ENCODE measurements around the gene TOR2A.
"Not testable (repeated sequence)": the region's sequence is repeated elsewhere in the genome, so short reads cannot be mapped to it uniquely, and the experiment has no call there.

TOR2A gene

DNA sequence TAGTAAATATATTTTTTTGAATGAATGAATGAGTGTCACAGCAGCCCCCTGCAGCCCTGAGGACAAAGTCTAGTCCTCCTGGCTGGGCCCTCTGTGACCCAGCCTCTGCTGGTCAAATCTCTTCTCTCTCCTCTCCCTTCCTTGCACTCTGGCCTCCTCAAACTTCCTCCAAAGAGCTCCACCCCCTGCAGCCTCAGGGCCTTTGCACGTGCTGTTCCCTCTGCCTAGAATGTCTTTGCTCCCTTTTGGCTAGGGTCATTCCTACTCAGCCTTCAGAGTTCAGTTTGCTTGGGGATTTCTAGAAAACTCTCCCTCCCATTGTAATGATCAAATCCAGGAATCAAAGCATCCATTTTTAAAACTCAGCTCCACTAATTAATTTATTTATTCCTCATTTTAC is 30.3 kb upstream of the TOR2A start:
- DNase-seq = no peak
- Mint-ChIP-seq H3K4me3 (no peak overlapping the region), H3K27me3 (ENCODE audit: low read depth, poor library complexity) (peaks cover 19% of the 10 kb centered on the region), H3K27ac (peak overlapping the region; percentile 58), H3K9me3 (no peaks in the 10 kb centered on the region), H3K36me3 (ENCODE audit: low read depth) (no peaks in the 10 kb centered on the region), H3K4me1 (peaks cover 78% of the 10 kb centered on the region)
- TF ChIP-seq, protein P1, sequence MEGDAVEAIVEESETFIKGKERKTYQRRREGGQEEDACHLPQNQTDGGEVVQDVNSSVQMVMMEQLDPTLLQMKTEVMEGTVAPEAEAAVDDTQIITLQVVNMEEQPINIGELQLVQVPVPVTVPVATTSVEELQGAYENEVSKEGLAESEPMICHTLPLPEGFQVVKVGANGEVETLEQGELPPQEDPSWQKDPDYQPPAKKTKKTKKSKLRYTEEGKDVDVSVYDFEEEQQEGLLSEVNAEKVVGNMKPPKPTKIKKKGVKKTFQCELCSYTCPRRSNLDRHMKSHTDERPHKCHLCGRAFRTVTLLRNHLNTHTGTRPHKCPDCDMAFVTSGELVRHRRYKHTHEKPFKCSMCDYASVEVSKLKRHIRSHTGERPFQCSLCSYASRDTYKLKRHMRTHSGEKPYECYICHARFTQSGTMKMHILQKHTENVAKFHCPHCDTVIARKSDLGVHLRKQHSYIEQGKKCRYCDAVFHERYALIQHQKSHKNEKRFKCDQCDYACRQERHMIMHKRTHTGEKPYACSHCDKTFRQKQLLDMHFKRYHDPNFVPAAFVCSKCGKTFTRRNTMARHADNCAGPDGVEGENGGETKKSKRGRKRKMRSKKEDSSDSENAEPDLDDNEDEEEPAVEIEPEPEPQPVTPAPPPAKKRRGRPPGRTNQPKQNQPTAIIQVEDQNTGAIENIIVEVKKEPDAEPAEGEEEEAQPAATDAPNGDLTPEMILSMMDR (IDR thresholded peaks at IDR 0.05) = no peak

DNA sequence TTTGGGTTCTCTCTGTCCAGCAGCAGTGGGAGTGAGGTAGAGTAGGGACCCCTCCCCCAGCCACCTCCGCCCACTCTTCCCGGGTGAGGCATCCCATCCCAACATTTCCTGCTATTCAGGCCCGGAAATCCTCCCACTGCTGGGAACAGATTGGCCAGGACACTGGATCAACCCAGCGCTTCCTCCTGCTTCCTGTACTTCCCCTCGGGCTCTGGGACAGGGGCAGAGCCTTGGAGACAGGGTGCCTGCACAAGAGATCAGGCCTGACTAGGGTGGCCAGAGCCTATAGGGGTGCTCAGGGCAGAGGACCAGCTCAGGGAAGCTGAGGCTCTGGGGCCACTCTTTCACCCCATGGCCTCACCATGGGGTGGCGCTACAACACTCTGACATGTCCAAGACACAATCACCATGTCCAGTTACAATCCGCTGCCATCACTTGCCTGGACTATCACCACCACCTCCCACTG is 28.9 kb upstream of the TOR2A start:
- DNase-seq = peak; percentile 31
- Mint-ChIP-seq H3K27me3 (ENCODE audit: low read depth, poor library complexity) (peaks cover 20% of the 10 kb centered on the region), H3K4me1 (peaks cover 68% of the 10 kb centered on the region), H3K36me3 (ENCODE audit: low read depth) (no peaks in the 10 kb centered on the region), H3K4me3 (no peak overlapping the region), H3K27ac (peak overlapping the region; percentile 48), H3K9me3 (no peaks in the 10 kb centered on the region)
- TF ChIP-seq, protein P1 (IDR thresholded peaks at IDR 0.05) = no peak

DNA sequence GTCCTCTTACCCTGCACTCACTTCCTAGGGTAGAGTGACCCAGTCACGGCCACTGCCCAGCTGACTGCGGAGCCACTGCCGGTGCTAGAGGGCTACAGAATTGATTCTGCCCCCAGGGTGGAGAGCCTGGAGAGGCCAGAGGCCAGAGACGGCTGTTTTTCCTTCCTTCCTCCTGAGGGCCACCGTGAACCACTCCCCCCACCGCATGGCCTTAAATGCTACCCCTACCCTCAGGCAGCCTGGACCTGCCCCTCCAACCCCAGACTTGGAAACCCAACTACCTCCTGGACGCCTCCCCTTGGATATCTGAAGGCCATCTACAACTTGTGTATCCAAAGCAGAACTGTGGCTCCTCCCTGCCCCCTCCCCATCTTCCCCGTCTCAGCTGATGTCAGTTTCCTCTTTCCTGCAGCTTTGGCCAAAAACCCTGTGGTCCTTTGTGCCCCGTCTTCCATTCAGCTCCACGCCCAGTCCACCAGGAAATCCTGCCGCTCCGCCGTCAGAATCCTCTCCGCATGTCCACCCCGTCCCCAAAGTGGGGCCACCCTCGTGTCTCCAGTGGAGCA is 27.1 kb upstream of the TOR2A start:
- Mint-ChIP-seq H3K27me3 (ENCODE audit: low read depth, poor library complexity) (peaks cover 33% of the 10 kb centered on the region), H3K4me1 (peaks cover 56% of the 10 kb centered on the region), H3K9me3 (no peaks in the 10 kb centered on the region), H3K27ac (no peak overlapping the region), H3K4me3 (peak overlapping the region; percentile 4), H3K36me3 (ENCODE audit: low read depth) (no peaks in the 10 kb centered on the region)
- DNase-seq = no peak
- TF ChIP-seq, protein P1 (IDR thresholded peaks at IDR 0.05) = no peak

DNA sequence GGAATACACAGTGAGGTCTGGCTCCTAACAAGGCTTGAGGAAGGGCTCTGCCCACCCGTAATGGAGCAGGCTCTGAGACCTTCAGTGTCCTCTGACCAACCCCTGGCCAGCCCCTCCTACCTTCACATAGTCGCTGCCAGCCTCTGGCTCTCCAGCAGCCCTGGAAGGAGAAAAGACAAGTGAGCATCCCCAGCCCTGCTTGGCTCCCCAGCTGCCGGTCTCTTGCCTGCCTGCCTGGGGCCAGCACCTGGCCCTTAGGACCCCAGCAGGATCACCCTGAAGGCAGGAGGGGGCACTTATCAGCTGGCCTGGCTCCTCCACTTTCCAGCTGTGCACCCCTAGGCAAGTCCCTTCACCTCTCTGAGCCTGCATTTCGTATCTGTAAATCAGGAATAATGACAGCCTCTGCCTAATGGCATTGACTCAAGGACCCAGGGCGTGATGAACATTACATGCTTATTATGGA is 26.4 kb upstream of the TOR2A start:
- Mint-ChIP-seq H3K9me3 (no peaks in the 10 kb centered on the region), H3K4me1 (peaks cover 52% of the 10 kb centered on the region), H3K27ac (no peak overlapping the region), H3K36me3 (ENCODE audit: low read depth) (no peaks in the 10 kb centered on the region), H3K27me3 (ENCODE audit: low read depth, poor library complexity) (peaks cover 40% of the 10 kb centered on the region), H3K4me3 (no peak overlapping the region)
- TF ChIP-seq, protein P1 (IDR thresholded peaks at IDR 0.05) = no peak
- no peak for DNase-seq

DNA sequence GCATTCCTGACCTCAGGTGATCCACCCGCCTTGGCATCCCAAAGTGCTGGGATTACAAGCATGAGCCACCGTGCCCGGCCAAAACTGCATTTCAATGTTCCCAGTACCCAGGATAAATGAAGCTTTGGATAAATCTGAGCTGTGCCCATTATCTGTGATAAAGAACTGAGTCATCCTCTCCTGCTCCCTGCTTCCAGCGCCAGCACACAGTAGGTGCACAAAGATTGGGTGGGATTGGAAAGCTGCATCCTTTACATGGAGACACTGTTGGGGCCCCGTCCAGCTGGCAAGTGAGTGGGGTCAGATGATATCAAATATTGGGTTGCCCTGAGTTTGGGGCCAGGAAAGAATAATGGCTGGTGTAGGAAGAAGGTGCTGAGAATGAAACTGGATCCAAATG is 26.0 kb upstream of the TOR2A start:
- Mint-ChIP-seq H3K4me1 (peaks cover 52% of the 10 kb centered on the region), H3K4me3 (no peak overlapping the region), H3K36me3 (ENCODE audit: low read depth) (no peaks in the 10 kb centered on the region), H3K27ac (no peak overlapping the region), H3K9me3 (no peaks in the 10 kb centered on the region), H3K27me3 (ENCODE audit: low read depth, poor library complexity) (peaks cover 45% of the 10 kb centered on the region)
- no peak for DNase-seq
- TF ChIP-seq, protein P1 (IDR thresholded peaks at IDR 0.05) = no peak

DNA sequence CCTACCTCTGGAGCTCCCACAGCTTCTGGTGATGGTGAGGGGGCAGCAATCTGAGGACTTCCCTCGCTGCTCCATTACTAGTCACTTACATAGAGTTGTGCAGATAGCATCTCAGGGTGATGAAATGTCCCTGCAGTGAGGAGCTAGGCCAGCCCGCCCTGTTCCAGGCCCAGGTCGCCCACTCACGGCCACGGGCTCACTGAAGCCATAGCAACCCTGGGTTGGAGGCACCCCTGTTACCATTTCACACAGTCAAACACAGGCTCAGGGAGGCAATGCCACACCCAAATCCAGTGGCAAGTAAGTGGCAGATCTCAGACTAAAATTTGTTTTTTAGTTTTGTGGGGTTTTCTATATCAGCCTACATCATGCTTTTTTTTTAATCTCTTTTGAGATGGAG is 23.7 kb upstream of the TOR2A start:
- Mint-ChIP-seq H3K27ac (peak overlapping the region; percentile 12), H3K36me3 (ENCODE audit: low read depth) (no peaks in the 10 kb centered on the region)
- DNase-seq = no peak

DNA sequence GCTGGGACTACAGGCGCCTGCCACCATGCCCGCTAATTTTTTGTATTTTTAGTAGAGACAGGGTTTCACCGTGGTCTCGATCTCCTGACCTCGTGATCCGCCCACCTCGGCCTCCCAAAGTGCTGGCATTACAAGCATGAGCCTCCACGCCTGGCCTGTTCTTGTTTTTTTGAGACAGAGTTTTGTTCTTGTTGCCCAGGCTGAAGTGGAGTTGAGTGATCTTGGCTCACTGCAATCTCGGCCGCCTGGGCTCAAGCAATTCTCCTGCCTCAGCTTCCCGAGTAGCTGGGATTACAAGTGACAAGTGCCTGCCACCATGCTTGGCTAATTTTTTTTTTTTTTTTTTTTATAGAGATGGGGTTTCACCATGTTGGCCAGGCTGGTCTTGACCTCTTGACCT is 21.7 kb upstream of the TOR2A start:
- not testable (repeated sequence) for H3K36me3 Mint-ChIP-seq (ENCODE audit: low read depth); DNase-seq; H3K4me3 Mint-ChIP-seq; H3K27ac Mint-ChIP-seq; H3K9me3 Mint-ChIP-seq
- Mint-ChIP-seq H3K4me1 (peaks cover 15% of the 10 kb centered on the region), H3K27me3 (ENCODE audit: low read depth, poor library complexity) (peaks cover 68% of the 10 kb centered on the region)

More for the DNA sequence above, 23.7 kb upstream of the TOR2A start:
- no peak overlapping the region for H3K4me3 Mint-ChIP-seq
- TF ChIP-seq, protein P1 (IDR thresholded peaks at IDR 0.05) = no peak
- H3K9me3 Mint-ChIP-seq = no peaks in the 10 kb centered on the region
- peaks cover 36% of the 10 kb centered on the region for H3K4me1 Mint-ChIP-seq
- H3K27me3 Mint-ChIP-seq (ENCODE audit: low read depth, poor library complexity) = peaks cover 58% of the 10 kb centered on the region

Data from nephron progenitor cell (in vitro differentiated cells).